ENCODE measurements around the gene ZGPAT.

Gene ZGPAT

DNA sequence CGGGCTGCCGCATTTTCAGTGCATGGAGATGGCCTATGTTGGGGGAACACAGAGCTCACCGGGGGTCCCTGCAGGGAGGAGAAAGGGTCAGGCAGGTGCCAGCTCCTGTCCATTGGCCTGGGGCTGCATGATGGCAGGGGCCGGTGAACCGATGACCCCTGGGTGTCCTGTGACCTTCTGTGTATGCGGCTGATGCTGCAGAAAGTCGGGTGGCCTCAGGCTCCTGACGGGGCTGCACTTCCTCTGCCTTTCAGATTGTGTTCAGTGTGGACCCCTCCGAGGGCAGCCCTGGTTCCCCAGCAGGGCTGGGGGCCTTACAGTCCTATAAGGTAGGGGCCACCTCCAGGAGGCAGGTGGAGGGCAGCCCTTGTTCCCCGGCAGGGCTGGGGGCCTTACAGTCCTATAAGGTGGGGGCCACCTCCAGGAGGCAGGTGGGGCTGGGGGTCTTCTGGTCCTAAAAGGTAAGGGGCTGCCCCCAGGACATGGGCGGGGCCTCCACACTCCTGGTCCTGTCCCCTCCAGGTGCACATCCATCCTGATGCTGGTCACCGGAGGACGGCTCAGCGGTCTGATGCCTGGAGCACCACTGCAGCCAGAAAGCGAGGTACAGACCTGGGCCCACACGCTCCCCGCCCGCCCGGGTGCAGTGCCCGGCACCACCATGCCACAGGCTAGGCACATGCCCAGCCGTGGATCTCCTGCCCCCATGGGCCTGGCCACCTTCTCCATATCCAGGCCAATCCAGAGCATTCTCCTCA, 22.4 kb upstream of the ZGPAT start:
- no peak overlapping the region for H3K4me3 ChIP-seq (ENCODE audit: low read length)
- TF ChIP-seq ZNF274 (IDR thresholded peaks at IDR 0.05; ENCODE audit: low read depth, low read length), result no peak

GRCh38 chr20:63686094-63686491, 21.7 kb upstream of the ZGPAT start:
- no peak for TF ChIP-seq ZNF274 (IDR thresholded peaks at IDR 0.05; ENCODE audit: low read depth, low read length)
- no peak overlapping the region for H3K4me3 ChIP-seq (ENCODE audit: low read length)

DNA sequence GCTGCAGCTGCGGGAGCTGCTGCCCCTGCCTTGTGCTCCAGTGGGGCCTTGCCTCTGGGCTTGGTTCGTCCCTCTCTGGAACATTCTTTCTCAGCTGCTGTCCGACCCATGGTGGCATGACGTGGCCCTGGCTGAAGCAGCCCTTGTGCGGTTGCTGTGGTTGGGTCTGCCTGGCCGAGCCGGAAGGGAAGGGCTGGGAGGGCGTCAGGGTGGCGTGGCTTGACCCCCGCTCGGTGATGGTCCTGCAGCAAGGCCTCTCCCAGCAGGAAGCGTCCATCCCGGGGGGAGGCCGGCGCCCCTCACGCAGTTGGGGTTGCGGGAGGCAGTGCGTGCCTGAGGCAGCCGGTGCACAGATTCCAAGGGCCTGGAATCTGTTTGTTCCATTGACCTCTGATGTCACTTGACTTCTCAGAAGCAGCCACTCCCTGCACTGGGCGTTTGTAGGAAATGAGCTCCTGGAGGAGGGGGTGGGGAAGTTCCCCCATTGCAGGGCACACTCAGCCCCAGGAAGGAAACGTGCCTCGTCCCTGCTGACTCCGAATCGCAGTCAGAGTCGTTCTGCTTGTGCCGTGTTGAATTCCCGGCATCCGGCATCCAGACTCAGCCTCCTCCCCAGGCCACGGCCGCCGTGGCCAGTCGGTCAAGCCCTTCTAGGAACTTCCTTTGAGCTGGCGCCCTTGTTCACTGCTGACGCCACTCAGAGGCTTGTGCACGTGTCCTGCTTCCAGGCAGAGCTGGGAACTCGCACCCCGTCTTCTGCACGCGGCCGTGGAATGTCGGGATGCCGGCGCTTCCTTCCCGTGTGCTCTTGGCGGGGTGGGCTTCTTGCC, 21.1 kb upstream of the ZGPAT start:
- no peak overlapping the region for H3K4me3 ChIP-seq (ENCODE audit: low read length)

GRCh38 chr20:63687419-63688178, 20.2 kb upstream of the ZGPAT start:
- TF ChIP-seq ZNF274 (IDR thresholded peaks at IDR 0.05; ENCODE audit: low read depth, low read length), result no peak
- H3K4me3 ChIP-seq (ENCODE audit: low read length), result no peak overlapping the region

More for the DNA sequence above, 21.1 kb upstream of the ZGPAT start:
- TF ChIP-seq ZNF274 (IDR thresholded peaks at IDR 0.05; ENCODE audit: low read depth, low read length), result no peak

DNA sequence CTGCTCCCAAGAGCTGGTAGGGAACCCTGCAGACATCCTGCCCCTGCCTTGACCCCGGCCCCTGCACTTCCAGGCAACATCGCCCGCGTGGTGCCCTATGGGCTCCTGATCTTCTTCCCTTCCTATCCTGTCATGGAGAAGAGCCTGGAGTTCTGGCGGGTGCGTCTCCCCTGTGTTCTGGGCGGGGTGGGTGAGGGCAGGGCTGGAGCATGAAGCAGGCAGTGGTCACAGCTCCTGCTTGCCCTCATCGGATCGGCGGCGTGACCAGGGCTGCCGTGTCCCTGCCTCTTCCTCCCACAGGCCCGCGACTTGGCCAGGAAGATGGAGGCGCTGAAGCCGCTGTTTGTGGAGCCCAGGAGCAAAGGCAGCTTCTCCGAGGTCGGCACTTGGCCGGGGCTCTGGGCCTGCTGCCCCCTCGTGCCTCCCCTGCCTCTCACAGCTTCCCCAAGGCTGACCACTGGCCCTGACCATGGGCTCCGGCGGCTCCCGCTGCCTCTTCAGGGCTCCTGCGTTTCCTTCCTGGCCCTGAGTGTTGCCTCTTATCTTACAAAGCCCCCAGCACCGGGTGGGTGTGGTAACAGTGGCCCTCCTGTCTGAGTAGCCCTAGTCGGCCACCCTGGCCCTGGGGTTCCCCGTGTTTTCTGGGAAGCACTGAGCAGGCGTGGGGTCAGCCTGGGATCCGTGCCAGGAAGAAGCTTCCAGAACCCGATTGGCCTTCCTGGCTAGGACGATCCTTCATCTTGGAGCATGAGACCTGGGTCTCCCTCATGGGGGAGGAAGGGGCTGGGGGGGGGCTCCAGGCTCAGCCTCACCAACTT, 19.4 kb upstream of the ZGPAT start:
- TF ChIP-seq ZNF274 (IDR thresholded peaks at IDR 0.05; ENCODE audit: low read depth, low read length), result no peak
- H3K4me3 ChIP-seq (ENCODE audit: low read length), result no peak overlapping the region

DNA sequence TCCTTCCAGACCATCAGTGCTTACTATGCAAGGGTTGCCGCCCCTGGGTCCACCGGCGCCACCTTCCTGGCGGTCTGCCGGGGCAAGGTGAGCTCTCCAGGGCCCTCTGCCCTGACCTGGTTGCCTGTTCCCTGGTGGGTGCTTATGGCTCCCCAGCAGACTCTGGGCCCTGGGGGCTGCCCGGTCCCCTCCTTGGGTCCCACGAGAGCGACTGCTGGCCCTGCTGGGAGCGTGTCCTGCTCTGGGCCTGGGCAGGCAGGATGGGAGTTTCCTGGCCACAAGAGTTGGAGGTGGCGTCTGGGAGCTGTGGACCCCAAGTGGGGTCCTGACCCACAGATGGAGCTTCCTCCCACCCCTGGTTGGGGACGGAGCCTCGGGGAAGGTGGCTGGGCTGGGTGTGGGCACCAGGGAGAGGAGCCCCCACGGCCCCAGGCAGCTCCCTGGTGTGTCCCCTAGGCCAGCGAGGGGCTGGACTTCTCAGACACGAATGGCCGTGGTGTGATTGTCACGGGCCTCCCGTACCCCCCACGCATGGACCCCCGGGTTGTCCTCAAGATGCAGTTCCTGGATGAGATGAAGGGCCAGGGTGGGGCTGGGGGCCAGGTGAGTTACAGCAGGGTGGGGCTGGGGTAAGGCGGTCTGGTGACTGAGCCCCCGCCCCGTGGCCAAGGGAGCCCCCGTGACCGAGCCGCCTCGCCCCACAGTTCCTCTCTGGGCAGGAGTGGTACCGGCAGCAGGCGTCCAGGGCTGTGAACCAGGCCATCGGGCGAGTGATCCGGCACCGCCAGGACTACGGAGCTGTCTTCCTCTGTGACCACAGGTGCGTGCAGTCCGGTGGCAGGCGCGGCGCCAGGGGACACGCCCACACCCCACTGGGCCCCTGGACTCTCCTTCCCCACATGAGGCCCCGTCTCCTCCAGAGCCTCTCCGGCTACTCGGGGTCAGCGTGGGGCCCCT, 18.5 kb upstream of the ZGPAT start:
- no peak overlapping the region for H3K4me3 ChIP-seq (ENCODE audit: low read length)
- TF ChIP-seq ZNF274 (IDR thresholded peaks at IDR 0.05; ENCODE audit: low read depth, low read length), result no peak

DNA sequence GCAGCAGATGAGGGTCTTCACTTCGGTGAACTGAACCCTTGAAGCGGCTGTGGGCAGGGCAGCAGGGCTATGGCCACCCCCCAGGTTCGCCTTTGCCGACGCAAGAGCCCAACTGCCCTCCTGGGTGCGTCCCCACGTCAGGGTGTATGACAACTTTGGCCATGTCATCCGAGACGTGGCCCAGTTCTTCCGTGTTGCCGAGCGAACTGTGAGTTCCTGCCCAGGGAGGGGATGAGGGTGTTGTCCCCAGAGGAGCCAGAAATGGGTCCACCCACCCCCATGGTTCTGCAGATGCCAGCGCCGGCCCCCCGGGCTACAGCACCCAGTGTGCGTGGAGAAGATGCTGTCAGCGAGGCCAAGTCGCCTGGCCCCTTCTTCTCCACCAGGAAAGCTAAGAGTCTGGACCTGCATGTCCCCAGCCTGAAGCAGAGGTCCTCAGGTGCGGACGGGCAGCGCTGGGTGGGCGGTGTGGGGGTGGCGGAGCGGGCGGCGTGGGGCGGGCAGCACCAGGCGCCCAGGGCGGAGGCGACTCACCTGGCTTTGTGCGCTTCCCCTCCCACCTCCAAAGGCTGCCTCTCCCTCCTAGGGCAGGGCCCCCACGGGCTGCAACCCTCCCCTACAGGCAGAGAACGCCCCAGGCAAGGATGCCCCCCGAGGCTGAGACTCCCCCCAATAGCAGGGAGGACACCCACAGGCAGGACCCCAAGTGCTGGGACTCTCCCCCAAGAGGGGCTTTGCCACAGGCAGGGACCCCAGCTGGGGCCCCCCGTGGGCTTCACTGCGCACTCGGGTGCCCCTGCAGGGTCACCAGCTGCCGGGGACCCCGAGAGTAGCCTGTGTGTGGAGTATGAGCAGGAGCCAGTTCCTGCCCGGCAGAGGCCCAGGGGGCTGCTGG, 17.6 kb upstream of the ZGPAT start:
- TF ChIP-seq ZNF274 (IDR thresholded peaks at IDR 0.05; ENCODE audit: low read depth, low read length), result no peak
- H3K4me3 ChIP-seq (ENCODE audit: low read length), result no peak overlapping the region

DNA sequence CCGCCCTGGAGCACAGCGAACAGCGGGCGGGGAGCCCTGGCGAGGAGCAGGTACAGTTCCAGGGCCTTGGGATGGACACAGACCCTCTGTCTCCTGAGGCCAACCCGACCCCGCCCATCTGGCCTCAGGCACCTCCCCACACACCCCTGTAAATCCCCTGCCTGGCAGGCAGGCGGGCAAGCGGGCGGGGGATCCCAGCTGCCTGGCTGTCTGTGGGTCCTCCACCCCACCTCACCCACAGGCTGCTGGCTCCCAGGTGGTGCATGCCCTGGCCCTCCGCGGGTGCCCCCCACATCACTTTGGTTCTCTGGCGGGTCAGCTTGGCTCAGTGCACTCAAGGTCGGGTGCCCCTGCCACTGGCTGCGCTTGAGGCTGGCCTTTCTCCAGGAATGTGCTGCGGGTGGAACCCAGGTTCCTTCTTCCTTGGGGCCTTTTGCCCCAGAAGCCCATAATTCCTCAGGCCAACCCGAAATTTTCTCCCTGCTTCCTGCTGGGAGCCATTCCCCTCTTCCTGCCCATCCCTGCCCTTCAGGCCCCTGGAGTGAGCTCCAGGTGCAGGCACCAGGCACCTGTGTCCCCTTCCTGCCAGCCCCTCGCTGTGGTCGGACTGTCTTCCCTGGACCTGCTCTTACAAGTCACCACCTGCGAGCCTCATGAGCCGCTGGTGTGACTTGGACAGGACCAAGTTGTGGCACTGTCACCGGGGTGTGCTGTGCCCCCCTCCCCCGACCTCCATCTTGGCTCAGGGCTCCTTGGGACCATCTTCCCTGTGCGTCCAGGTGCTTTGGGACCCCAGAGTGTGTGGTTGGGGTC, 16.7 kb upstream of the ZGPAT start:
- no peak overlapping the region for H3K4me3 ChIP-seq (ENCODE audit: low read length)
- TF ChIP-seq ZNF274 (IDR thresholded peaks at IDR 0.05; ENCODE audit: low read depth, low read length), result no peak

GRCh38 chr20:63691711-63692435, 16.0 kb upstream of the ZGPAT start:
- H3K4me3 ChIP-seq (ENCODE audit: low read length), result no peak overlapping the region
- TF ChIP-seq ZNF274 (IDR thresholded peaks at IDR 0.05; ENCODE audit: low read depth, low read length), result no peak

DNA sequence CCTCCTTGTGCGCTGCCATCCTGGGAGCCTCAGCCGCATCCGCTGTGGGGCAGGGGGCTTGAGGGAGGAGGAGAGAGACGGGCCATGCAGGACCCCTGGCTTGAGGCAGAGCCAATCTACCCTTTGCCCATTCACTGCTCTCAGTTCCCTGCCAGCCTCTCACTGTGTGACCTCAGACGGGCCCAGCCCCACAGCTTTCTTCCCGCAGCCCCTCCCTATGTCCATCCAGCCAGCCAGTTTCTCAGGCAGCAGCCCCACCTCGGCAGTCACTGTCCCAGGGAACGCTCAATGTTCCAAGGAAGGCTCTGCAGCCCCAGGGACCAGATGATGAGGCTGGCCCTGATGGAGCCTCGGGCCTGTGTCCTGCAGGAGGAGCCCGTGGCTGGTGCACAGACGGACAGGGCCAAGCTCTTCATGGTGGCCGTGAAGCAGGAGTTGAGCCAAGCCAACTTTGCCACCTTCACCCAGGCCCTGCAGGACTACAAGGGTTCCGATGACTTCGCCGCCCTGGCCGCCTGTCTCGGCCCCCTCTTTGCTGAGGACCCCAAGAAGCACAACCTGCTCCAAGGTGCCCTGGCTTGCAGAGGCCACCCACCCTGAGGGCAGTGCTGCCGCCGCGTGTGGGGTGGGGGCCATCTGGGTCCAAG, 15.3 kb upstream of the ZGPAT start:
- H3K4me3 ChIP-seq (ENCODE audit: low read length), result no peak overlapping the region
- TF ChIP-seq ZNF274 (IDR thresholded peaks at IDR 0.05; ENCODE audit: low read depth, low read length), result no peak

All from GM08714 (cell line).